Measurements from ENCODE around the gene GALK2.
"Not testable (repeated sequence)": the region's sequence is repeated elsewhere in the genome, so short reads cannot be mapped to it uniquely, and the experiment has no call there.

DNA sequence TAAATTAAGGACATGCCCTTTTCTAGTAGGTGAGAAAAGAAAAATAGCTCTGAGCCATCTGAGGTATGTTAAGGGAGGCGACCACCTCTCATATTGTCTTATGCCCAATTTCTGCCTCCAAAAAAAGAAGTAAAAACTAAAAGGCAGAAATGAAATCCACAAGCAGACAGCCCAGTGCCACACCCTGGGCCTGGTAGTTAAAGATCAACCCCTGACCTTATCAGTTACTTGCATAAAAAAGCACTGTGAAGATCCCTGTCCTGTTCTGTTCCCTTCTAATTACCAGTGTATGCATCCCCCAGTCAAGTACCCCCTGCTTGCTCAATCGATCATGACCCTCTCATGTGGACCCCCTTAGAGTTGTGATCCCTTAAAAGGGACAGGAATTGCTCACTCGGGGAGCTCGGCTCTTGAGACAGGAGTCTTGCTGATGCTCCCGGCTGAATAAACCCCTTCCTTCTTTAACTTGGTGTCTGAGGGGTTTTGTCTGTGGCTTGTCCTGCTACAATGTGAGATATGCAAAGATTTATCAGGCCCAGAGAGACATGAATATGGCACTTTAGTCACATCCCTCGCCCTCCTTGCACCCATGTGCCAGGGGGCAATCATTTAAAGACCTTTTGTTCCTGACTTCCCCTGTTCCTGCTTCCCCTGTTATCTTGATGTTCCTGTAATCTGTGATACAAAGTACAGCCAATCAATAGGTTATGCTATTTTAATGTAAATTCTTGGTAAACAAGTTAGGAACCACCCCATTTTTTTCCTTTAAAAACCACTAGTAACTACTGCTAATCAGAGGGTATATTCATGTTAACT, 5.7 kb downstream of the GALK2 start:
- TF ChIP-seq POLR2A (IDR thresholded peaks at IDR 0.05; ENCODE audit: low read length); POLR2AphosphoS2 (conservative IDR thresholded peaks at IDR 0.05; ENCODE audit: low read length); NR3C1 (IDR thresholded peaks at IDR 0.05): not testable (repeated sequence)
- TF ChIP-seq, protein P1, sequence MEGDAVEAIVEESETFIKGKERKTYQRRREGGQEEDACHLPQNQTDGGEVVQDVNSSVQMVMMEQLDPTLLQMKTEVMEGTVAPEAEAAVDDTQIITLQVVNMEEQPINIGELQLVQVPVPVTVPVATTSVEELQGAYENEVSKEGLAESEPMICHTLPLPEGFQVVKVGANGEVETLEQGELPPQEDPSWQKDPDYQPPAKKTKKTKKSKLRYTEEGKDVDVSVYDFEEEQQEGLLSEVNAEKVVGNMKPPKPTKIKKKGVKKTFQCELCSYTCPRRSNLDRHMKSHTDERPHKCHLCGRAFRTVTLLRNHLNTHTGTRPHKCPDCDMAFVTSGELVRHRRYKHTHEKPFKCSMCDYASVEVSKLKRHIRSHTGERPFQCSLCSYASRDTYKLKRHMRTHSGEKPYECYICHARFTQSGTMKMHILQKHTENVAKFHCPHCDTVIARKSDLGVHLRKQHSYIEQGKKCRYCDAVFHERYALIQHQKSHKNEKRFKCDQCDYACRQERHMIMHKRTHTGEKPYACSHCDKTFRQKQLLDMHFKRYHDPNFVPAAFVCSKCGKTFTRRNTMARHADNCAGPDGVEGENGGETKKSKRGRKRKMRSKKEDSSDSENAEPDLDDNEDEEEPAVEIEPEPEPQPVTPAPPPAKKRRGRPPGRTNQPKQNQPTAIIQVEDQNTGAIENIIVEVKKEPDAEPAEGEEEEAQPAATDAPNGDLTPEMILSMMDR (IDR thresholded peaks at IDR 0.05), result not testable (repeated sequence)
